KMS-11 (cell line): ENCODE measurements around the gene BRD7.

Source experiments
- H2AFZ ChIP-seq: fragments of 200-600 bp; sonication (generic); 2 replicates; pipeline ENCODE4 v1.6.1; 2016; ENCODE audit warnings: antibody characterized with exemption, mixed run types, low read depth
- H3K27ac ChIP-seq: fragments of 200-600 bp; sonication (generic); 2 replicates; pipeline ENCODE4 v1.6.1; 2016; ENCODE audit warnings: mild to moderate bottlenecking, mixed run types
- H3K27me3 ChIP-seq: fragments of 200-600 bp; sonication (generic); 2 replicates; pipeline ENCODE4 v1.6.1; 2017; ENCODE audit warnings: mild to moderate bottlenecking, low read depth, mixed run types, moderate library complexity; ENCODE audit not compliant: insufficient read depth
- H3K36me3 ChIP-seq: fragments of 200-600 bp; sonication (generic); 2 replicates; pipeline ENCODE4 v1.6.1; 2017; ENCODE audit warnings: mild to moderate bottlenecking, mixed run types; ENCODE audit not compliant: insufficient read depth
- H3K4me1 ChIP-seq: fragments of 200-600 bp; sonication (generic); 2 replicates; pipeline ENCODE4 v1.6.1; 2016; ENCODE audit warnings: mild to moderate bottlenecking, low read depth, mixed run types; ENCODE audit not compliant: poor library complexity, severe bottlenecking
- H3K4me2 ChIP-seq: fragments of 200-600 bp; sonication (generic); 2 replicates; pipeline ENCODE4 v1.7.0; 2016; ENCODE audit warnings: mild to moderate bottlenecking, mixed run types
- H3K4me3 ChIP-seq: fragments of 200-600 bp; sonication (generic); IDR thresholded peaks from 2 replicates; pipeline ENCODE4 v1.6.1; 2017; ENCODE audit warnings: low read depth, low read length, mixed read lengths; ENCODE audit not compliant: insufficient read depth
- H3K79me2 ChIP-seq: fragments of 200-600 bp; sonication (generic); 2 replicates; pipeline ENCODE4 v1.6.1; 2016; ENCODE audit warnings: low read depth, mixed run types; ENCODE audit not compliant: insufficient read depth
- H3K9ac ChIP-seq: fragments of 200-600 bp; sonication (generic); 2 replicates; pipeline ENCODE4 v1.6.1; 2016; ENCODE audit warnings: mild to moderate bottlenecking, mixed run types
- H4K20me1 ChIP-seq: fragments of 200-600 bp; sonication (generic); 2 replicates; pipeline ENCODE4 v1.6.1; 2016; ENCODE audit warnings: mild to moderate bottlenecking, mixed run types; ENCODE audit not compliant: insufficient read depth
- CTCF ChIP-seq: fragments of 200-600 bp; sonication (generic); conservative IDR thresholded peaks from 2 replicates; pipeline ENCODE4 v1.6.1; 2017; ENCODE audit warnings: low read depth, mild to moderate bottlenecking, antibody characterized with exemption, low read length, moderate library complexity, mixed read lengths

Gene BRD7

GRCh38 chr16:50388496-50388895, 19.7 kb upstream of the BRD7 start:
- H3K4me2 ChIP-seq = no peak overlapping the region
- H3K36me3 ChIP-seq = no peaks in the 10 kb centered on the region
- TF ChIP-seq CTCF = no peak
- H3K79me2 ChIP-seq = no peaks in the 10 kb centered on the region
- no peak overlapping the region for H3K4me3 ChIP-seq
- no peak overlapping the region for H3K27ac ChIP-seq
- no peaks in the 10 kb centered on the region for H3K27me3 ChIP-seq
- H2AFZ ChIP-seq = no peak overlapping the region
- no peaks in the 10 kb centered on the region for H4K20me1 ChIP-seq
- H3K4me1 ChIP-seq = no peaks in the 10 kb centered on the region
- H3K9ac ChIP-seq = no peak overlapping the region

- no peaks in the 10 kb centered on the region for H3K4me1 ChIP-seq
These were observed 18.0 kb upstream of the BRD7 start for GRCh38 chr16:50386774-50387173.

GRCh38 chr16:50386139-50386538, 17.4 kb upstream of the BRD7 start:
- H3K79me2 ChIP-seq = no peaks in the 10 kb centered on the region
- no peak overlapping the region for H3K9ac ChIP-seq
- H4K20me1 ChIP-seq = no peaks in the 10 kb centered on the region
- no peak overlapping the region for H2AFZ ChIP-seq
- no peaks in the 10 kb centered on the region for H3K27me3 ChIP-seq
- no peak overlapping the region for H3K27ac ChIP-seq
- H3K4me3 ChIP-seq = no peak overlapping the region
- no peak overlapping the region for H3K4me2 ChIP-seq
- no peak for TF ChIP-seq CTCF
- H3K4me1 ChIP-seq = no peaks in the 10 kb centered on the region
- H3K36me3 ChIP-seq = no peaks in the 10 kb centered on the region

More at GRCh38 chr16:50386774-50387173, 18.0 kb upstream of the BRD7 start:
- H3K4me3 ChIP-seq = no peak overlapping the region
- H2AFZ ChIP-seq = no peak overlapping the region
- no peaks in the 10 kb centered on the region for H3K36me3 ChIP-seq
- H3K9ac ChIP-seq = no peak overlapping the region
- no peak overlapping the region for H3K4me2 ChIP-seq
- no peak overlapping the region for H3K27ac ChIP-seq
- no peaks in the 10 kb centered on the region for H3K79me2 ChIP-seq
- TF ChIP-seq CTCF = no peak
- no peaks in the 10 kb centered on the region for H3K27me3 ChIP-seq
- no peaks in the 10 kb centered on the region for H4K20me1 ChIP-seq

- Histone ChIP-seq H2AFZ (no peak overlapping the region), H4K20me1 (no peaks in the 10 kb centered on the region), H3K36me3 (no peaks in the 10 kb centered on the region), H3K27me3 (no peaks in the 10 kb centered on the region), H3K4me1 (no peaks in the 10 kb centered on the region), H3K27ac (no peak overlapping the region), H3K4me3 (no peak overlapping the region), H3K79me2 (no peaks in the 10 kb centered on the region), H3K4me2 (no peak overlapping the region), H3K9ac (no peak overlapping the region)
- no peak for TF ChIP-seq CTCF
These were observed 15.8 kb upstream of the BRD7 start for GRCh38 chr16:50384500-50385135.
